GM18511 (cell line): ENCODE data around the gene IL12RB1.

Source experiments
- ATAC-seq: cut with Tn5 transposase; IDR thresholded peaks from one replicate; pipeline ENCODE4 v1.9.1; 2021; ENCODE audit warnings: mild to moderate bottlenecking, moderate library complexity; ENCODE audit not compliant: unreplicated experiment

The IL12RB1 gene

GRCh38 chr19:18086590-18087138 lies at the start of gene IL12RB1:
Gene IL12RB1, minus strand, starts transcription at chr19:18086934. Its CDS starts 111 bp downstream, at chr19:18086823.
- no peak for ATAC-seq

GRCh38 chr19:18135712-18136584 lies 49.2 kb upstream of the IL12RB1 start:
- no peak for ATAC-seq

- ATAC-seq: no peak
Observed at GRCh38 chr19:18131841-18132596, 45.3 kb upstream of the IL12RB1 start.

- ATAC-seq: no peak
Observed at GRCh38 chr19:18130523-18131242, 43.9 kb upstream of the IL12RB1 start.

GRCh38 chr19:18128805-18129204 lies 42.1 kb upstream of the IL12RB1 start:
- no peak for ATAC-seq

GRCh38 chr19:18128044-18128443 lies 41.3 kb upstream of the IL12RB1 start:
- ATAC-seq: no peak

- ATAC-seq: no peak
Observed at GRCh38 chr19:18126097-18126496, 39.4 kb upstream of the IL12RB1 start.

GRCh38 chr19:18123819-18124218 lies 37.1 kb upstream of the IL12RB1 start:
- no peak for ATAC-seq

GRCh38 chr19:18122860-18123795 lies 36.4 kb upstream of the IL12RB1 start:
- no peak for ATAC-seq

GRCh38 chr19:18122424-18122823 lies 35.7 kb upstream of the IL12RB1 start:
- ATAC-seq: no peak

GRCh38 chr19:18121166-18121565 lies 34.4 kb upstream of the IL12RB1 start:
- ATAC-seq: no peak

GRCh38 chr19:18120127-18120526 lies 33.4 kb upstream of the IL12RB1 start:
- ATAC-seq: no peak

GRCh38 chr19:18119717-18120105 lies 33.0 kb upstream of the IL12RB1 start:
- ATAC-seq: no peak

GRCh38 chr19:18119013-18119716 lies 32.4 kb upstream of the IL12RB1 start:
- no peak for ATAC-seq

GRCh38 chr19:18118420-18119012 lies 31.8 kb upstream of the IL12RB1 start:
- no peak for ATAC-seq

- ATAC-seq: peak; percentile 80
Observed at GRCh38 chr19:18117692-18118378, 31.1 kb upstream of the IL12RB1 start.

GRCh38 chr19:18117364-18117691 lies 30.6 kb upstream of the IL12RB1 start:
- ATAC-seq: no peak

- ATAC-seq: no peak
Observed at GRCh38 chr19:18114483-18114882, 27.7 kb upstream of the IL12RB1 start.

GRCh38 chr19:18113827-18114226 lies 27.1 kb upstream of the IL12RB1 start:
- no peak for ATAC-seq
